ENCODE results near the gene COL4A6.

Gene COL4A6

DNA sequence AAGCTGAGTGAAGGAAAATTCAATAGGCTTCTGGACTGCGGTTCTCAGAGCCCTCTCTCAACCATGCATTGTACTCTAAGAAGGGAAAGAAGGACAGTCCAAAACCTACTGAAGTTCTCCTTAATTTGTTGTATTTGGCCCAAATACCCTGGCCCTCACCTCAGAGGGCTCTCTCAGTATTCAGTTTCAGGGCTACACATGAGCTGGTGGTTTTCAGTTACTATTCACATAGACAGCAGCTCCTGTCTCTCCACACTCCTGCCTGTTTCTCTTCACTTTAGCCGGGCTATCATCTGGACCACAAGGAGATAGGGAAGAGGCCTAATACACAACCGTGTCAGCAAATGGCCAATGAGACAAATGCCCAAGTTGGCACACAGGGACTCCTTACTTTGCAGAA is 280.6 kb downstream of the COL4A6 start:
- no peak overlapping the region for H3K27ac Mint-ChIP-seq
- H3K4me1 Mint-ChIP-seq: no peaks in the 10 kb centered on the region
- H3K27me3 Mint-ChIP-seq: no peaks in the 10 kb centered on the region
- no peak overlapping the region for H3K4me3 Mint-ChIP-seq
- no peak for ATAC-seq
- H3K9me3 Mint-ChIP-seq: no peaks in the 10 kb centered on the region
- peaks cover 20% of the 10 kb centered on the region for H3K36me3 Mint-ChIP-seq

DNA sequence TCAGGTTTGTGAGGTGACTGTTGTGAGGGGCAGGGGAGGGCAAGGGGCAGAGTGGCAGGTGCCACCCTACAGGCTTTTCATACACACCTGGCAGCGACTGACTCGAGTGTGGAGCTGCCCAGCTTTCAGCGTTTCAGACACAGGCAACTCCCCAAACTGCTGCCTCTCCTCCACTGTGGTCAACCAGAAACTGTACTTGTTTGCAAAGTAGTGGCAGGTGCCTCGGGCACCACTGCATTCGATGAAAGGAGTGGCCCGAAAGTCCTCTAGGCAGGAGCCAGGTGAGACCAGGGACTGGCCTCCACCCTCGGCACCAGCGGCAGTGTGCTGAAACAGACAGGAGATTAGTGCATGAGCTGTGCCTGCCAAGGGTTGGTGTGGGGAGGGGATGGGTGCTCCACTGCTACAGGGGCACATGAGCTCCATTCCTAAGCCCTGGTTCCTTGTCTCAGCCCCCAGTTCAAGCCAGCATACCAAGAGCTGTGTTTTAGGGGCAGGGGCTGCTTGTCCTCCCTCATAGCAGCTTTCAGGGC is 281.2 kb downstream of the COL4A6 start:
- H3K4me3 Mint-ChIP-seq: no peak overlapping the region
- ATAC-seq: no peak
- H3K9me3 Mint-ChIP-seq: no peaks in the 10 kb centered on the region
- H3K27me3 Mint-ChIP-seq: no peaks in the 10 kb centered on the region
- no peaks in the 10 kb centered on the region for H3K4me1 Mint-ChIP-seq
- no peak overlapping the region for H3K27ac Mint-ChIP-seq
- peaks cover 20% of the 10 kb centered on the region for H3K36me3 Mint-ChIP-seq

DNA sequence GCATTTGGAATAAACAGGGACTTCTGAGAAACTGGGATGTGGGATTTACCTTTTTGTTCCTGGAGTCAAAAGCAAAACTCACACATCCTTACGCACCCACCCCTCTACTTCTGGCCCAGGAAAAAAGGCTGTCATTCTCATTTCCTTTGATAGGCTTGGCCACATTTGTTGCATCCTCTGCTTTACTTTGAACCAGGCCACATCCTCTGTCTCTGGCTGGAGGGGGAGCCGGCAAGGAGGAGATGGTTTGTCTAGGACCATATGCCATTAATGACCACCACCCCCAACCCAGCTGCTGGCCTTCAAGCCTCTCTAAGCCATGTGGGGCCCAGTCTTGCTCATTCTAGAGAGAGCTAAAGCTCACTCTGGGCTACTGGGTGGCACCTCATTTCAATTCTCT is 282.1 kb downstream of the COL4A6 start:
- Mint-ChIP-seq H3K27ac (no peak overlapping the region), H3K27me3 (no peaks in the 10 kb centered on the region), H3K9me3 (no peaks in the 10 kb centered on the region), H3K4me1 (no peaks in the 10 kb centered on the region), H3K4me3 (no peak overlapping the region), H3K36me3 (peaks cover 26% of the 10 kb centered on the region)
- ATAC-seq: no peak

DNA sequence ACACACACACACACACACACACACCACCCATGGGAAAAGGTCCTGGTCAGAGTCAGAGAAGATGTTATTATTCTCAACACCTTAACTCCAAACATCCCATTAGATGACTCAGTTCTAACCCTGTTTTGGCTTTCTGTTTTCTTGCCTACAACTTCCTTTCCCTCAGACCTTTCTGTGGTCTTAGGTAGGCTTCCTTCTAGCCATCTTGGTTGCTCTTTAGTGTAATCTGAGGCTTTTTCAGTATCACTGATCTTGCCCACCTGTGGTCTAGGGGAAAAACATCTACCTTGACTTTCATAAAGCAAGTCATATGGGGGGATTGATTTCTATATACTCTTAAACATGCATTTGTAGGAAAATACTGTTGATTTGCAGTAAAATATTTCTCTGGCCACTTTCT is 289.7 kb downstream of the COL4A6 start:
- H3K27ac Mint-ChIP-seq: no peak overlapping the region
- ATAC-seq: no peak
- no peaks in the 10 kb centered on the region for H3K27me3 Mint-ChIP-seq
- H3K4me3 Mint-ChIP-seq: no peak overlapping the region
- no peaks in the 10 kb centered on the region for H3K9me3 Mint-ChIP-seq
- H3K4me1 Mint-ChIP-seq: no peaks in the 10 kb centered on the region
- peaks cover 38% of the 10 kb centered on the region for H3K36me3 Mint-ChIP-seq

DNA sequence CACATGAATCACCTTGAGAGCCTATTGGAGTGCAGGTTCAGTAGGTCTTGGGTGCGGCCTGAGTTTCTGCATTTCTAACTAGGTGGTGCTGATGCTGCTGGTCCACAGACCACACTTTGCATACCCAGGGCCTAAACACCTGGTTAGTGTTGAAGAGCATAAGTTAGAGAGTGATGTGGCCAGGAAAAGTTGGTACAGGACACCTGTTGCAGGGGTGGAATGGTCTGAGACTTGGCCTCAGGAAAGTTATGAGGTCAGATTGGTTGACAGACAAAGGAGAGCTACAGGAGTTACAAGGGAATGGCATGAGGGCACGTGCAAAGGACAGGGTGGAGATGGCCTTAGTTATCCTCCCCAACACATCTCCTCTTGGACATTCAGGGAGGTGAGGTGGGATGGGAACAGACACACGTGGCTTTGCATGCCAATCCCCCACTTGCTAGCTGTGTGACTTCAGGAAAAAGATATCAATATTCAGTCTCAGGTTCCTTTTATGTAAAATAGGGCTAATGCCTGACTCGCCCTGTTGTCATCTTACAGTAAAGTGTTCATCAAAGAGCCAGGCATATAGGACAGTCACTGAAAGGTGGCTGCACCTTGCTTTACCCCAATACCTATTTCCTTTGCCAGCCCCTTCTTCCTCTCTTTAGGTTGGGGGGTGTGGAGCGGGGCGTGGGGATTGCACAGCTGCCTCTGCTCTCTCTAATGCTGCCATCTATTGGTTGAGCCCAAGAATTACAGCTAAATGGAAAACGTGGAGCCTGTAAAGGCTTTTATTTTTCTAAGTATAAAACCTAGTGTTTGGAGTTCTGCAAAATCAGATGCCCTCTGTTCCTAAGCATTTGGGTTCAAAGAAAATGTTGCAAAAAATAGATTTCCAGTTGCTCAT is 299.2 kb downstream of the COL4A6 start:
- Mint-ChIP-seq H3K27ac (no peak overlapping the region), H3K4me1 (no peaks in the 10 kb centered on the region), H3K36me3 (peaks cover 51% of the 10 kb centered on the region), H3K9me3 (no peaks in the 10 kb centered on the region), H3K4me3 (no peak overlapping the region), H3K27me3 (no peaks in the 10 kb centered on the region)
- ATAC-seq: no peak

DNA sequence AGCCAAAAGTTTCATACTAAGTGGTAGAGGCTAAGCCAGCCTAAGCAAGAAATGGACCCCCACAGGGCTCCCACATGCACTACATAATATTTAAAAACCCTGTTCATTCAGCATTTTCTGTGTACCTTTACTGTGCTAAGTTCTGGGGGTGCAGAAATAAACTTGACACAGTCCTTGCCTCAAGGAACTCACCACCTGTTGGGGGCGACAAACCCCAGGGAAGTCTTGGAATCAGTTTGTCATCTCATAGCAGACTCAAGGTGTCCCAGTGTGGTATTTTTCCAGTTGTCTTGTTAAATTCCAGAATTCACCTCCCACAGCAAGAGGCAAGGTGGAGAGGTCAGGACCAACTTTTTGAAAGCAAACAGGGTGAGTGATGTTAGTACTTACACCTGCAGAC is 303.5 kb downstream of the COL4A6 start:
- Mint-ChIP-seq H3K27ac (no peak overlapping the region), H3K27me3 (no peaks in the 10 kb centered on the region), H3K4me1 (no peaks in the 10 kb centered on the region), H3K4me3 (no peak overlapping the region), H3K9me3 (no peaks in the 10 kb centered on the region), H3K36me3 (peaks cover 68% of the 10 kb centered on the region)
- ATAC-seq: no peak

DNA sequence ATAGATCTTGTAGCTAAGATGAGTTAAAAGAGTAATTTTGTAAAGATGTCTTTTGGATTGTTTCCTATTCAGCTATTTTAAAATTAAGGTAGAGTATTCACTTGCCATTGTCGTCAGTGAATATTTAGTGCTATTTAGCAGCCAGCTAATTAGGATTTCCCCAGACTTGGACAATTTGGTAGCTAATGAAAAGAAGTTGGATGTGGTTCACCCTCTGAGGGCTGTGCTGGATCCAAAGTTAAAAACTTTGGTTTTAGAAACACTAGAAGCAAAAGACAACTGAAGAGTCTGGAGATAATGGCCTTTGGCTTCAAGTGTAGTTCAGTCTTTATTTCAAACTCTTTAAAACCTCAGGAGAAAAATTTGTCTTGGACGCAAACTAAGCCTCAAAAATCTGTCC is 305.3 kb downstream of the COL4A6 start:
- H3K4me1 Mint-ChIP-seq: no peaks in the 10 kb centered on the region
- no peak overlapping the region for H3K4me3 Mint-ChIP-seq
- no peak for ATAC-seq
- H3K36me3 Mint-ChIP-seq: peaks cover 54% of the 10 kb centered on the region
- H3K9me3 Mint-ChIP-seq: no peaks in the 10 kb centered on the region
- no peak overlapping the region for H3K27ac Mint-ChIP-seq
- H3K27me3 Mint-ChIP-seq: no peaks in the 10 kb centered on the region

DNA sequence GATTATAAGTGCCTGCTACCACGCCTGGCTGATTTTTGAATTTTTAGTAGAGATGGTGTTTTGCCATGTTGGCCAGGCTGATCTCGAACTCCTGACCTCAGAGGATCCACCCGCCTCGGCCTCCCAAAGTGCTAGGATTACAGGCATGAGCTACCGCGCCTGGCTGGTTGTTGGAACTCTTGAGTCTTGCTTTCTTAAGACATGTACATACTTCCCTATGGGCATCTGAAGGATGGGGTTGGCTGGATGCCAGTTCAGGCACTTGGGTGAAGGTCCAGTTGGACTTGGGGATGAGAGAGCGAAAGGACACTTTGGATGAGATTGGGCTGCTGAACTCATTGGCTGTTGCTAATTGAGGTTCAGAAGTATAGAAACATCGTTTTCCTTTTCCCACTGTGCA is 306.2 kb downstream of the COL4A6 start:
- ATAC-seq: no peak
- Mint-ChIP-seq H3K27me3 (no peaks in the 10 kb centered on the region), H3K4me3 (no peak overlapping the region), H3K9me3 (no peaks in the 10 kb centered on the region), H3K4me1 (no peaks in the 10 kb centered on the region), H3K36me3 (peaks cover 46% of the 10 kb centered on the region), H3K27ac (no peak overlapping the region)

DNA sequence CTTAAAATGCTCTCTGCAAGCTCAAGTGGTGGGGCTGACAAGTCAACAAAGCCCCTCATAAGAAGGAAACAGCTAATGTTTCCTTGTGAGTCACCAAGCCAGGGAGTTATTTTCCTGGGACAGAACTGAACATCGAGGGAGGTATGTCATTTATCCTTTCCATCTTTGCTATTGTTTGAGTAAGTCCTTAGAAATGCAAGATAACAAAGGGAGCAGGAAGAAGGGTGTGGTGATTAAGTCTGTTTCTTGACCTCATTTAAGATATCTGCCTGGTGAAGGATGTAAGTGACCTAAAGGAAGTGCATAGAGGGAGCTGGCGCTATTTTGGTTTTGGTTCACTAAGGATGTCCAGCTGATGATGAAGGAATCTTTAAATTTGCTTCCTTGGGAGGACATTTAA is 306.8 kb downstream of the COL4A6 start:
- no peak overlapping the region for H3K4me3 Mint-ChIP-seq
- H3K27ac Mint-ChIP-seq: no peak overlapping the region
- H3K4me1 Mint-ChIP-seq: no peaks in the 10 kb centered on the region
- peaks cover 42% of the 10 kb centered on the region for H3K36me3 Mint-ChIP-seq
- no peak for ATAC-seq
- no peaks in the 10 kb centered on the region for H3K9me3 Mint-ChIP-seq
- H3K27me3 Mint-ChIP-seq: no peaks in the 10 kb centered on the region

DNA sequence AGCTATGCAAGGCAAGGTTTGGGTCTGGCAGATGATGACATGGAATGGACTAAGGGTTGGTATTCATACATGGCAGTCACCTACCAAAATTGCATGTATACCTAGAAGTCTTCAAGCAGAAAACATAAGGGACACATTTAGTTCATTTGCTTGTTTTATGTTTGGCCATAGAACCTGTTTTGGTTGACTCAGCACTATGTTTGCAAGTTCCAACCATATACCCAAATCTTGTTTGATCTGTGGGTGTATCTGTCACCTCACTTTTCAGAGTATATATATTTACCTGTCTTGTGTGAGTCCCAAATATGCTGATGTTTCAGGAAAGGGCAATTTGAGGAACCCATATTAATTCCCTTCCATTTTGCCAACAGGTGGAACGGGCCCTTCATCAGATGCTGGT is 307.3 kb downstream of the COL4A6 start:
- no peak overlapping the region for H3K4me3 Mint-ChIP-seq
- H3K36me3 Mint-ChIP-seq: peaks cover 42% of the 10 kb centered on the region
- H3K27me3 Mint-ChIP-seq: no peaks in the 10 kb centered on the region
- H3K4me1 Mint-ChIP-seq: no peaks in the 10 kb centered on the region
- H3K27ac Mint-ChIP-seq: no peak overlapping the region
- no peak for ATAC-seq
- no peaks in the 10 kb centered on the region for H3K9me3 Mint-ChIP-seq

DNA sequence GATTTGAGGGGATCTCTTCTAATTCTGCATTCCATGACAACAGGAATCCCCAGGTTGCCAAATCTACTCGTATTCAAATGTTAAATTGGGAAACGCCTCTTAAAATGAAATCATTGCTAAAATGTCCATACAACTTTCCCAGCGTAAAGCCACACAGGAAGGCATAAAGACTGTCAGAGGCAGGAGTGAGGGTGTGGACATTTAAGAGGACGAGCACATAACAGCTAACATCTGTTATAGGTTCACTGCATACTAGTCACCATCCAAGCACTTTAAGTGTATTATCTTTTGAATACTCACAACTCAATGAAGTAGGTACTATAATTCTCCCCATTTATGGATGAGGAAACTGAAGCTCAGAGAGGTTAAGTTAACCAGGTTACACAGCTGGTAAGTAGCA is 311.1 kb downstream of the COL4A6 start:
- Mint-ChIP-seq H3K27me3 (no peaks in the 10 kb centered on the region), H3K27ac (no peak overlapping the region), H3K4me1 (no peaks in the 10 kb centered on the region), H3K4me3 (no peak overlapping the region), H3K9me3 (no peaks in the 10 kb centered on the region), H3K36me3 (peaks cover 21% of the 10 kb centered on the region)
- no peak for ATAC-seq

DNA sequence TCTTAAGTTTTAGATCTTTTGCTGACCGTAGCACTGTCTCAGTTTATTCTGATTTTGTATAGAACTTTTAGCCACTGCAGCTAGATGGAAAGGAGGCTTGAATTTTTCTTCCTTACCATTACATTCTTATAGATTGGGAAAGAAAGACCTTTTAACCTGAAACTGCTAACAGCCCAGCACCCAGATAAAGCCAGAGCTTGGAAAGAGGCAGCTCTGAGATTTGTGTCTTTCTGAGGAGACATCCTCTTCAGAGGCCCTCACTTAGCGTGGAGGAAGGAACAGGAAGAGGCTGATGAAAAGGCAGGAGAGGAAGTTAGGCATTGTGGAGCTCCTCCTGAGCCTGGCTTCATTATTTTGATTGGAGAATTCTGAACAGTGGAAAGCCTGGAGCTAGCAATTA is 311.6 kb downstream of the COL4A6 start:
- peaks cover 16% of the 10 kb centered on the region for H3K36me3 Mint-ChIP-seq
- ATAC-seq: no peak
- no peaks in the 10 kb centered on the region for H3K9me3 Mint-ChIP-seq
- H3K4me1 Mint-ChIP-seq: no peaks in the 10 kb centered on the region
- no peaks in the 10 kb centered on the region for H3K27me3 Mint-ChIP-seq
- no peak overlapping the region for H3K27ac Mint-ChIP-seq
- H3K4me3 Mint-ChIP-seq: no peak overlapping the region

DNA sequence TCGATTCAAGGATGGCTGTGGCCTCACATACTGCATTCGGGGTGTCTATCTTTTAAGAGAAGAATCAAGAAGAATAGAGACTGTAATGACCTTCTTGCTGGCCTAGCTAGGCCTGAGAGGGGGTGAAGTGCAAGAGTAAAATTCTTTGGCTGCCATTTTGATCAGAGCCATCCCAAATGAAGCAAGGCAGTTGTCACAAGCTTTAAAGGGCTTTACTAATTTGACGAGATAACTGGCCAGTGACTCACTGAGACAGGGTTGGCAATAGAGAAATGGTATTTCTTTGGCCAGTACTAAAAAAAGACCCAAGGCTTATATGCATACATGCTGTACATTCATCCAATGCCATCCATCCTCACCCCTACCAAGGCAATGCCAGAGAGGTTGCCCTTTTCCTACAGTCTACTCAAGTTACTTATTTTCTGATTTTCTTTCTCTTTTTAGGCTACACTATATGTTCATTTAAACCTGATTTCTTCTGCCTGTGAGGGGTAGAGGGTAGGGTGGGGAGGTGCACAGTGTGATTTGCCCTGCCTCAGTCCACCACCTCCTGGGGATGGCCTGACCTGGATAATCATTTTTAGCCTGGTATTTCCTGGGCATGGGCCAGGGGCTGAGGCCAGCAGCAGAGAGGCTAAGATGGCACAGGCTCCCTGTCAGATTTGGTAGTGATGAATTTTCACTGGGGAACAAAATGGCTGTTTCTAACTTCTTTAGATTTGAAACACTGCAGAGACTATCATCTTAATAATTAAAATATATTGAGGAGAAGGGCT is 314.4 kb downstream of the COL4A6 start:
- Mint-ChIP-seq H3K27ac (no peak overlapping the region), H3K4me3 (no peak overlapping the region), H3K36me3 (peaks cover under 1% of the 10 kb centered on the region), H3K27me3 (no peaks in the 10 kb centered on the region), H3K9me3 (no peaks in the 10 kb centered on the region), H3K4me1 (no peaks in the 10 kb centered on the region)
- ATAC-seq: no peak

DNA sequence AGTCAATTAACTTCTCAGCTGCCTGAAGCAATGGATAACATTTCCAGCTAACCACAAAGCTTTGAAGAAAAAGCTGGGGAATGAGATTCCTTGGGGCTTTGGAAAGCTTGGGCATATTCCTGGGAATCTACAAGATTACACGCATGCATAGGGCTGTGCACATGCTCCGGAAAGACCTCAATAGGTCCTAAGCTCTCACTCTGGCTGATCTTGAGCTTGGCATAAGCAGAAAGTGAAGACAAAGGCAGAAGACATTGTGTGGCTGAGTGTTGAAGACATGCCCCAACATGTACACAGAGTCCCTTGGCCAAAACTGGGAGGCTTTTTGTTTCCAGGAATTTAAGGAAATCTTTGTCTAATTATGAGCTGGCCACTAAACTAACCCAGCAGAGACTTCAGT is 315.5 kb downstream of the COL4A6 start:
- H3K4me3 Mint-ChIP-seq: no peak overlapping the region

DNA sequence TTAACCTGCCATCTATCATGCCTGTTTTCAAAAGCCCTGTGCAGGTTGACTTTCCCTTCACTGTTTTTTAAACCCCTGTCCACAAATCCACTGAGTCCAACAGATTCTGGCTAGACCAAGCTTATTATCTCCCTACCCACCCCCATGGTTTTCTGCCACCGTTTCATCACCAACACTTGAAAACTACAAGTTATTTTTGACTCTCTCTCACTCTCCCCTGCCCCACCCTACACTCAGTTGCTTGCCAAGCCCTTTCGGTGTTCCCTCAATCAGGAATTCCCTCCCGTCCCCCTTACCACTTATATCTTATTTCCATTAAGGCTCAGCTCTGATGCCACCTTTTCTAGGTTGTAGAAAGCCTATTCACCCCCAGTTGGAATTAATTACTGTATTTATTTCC is 316.9 kb downstream of the COL4A6 start:
- H3K9me3 Mint-ChIP-seq: no peaks in the 10 kb centered on the region
- no peaks in the 10 kb centered on the region for H3K27me3 Mint-ChIP-seq
- no peak overlapping the region for H3K27ac Mint-ChIP-seq
- no peak overlapping the region for H3K4me3 Mint-ChIP-seq
- H3K4me1 Mint-ChIP-seq: no peaks in the 10 kb centered on the region
- ATAC-seq: no peak
- H3K36me3 Mint-ChIP-seq: peaks cover 16% of the 10 kb centered on the region

More for the DNA sequence above, 315.5 kb downstream of the COL4A6 start:
- H3K9me3 Mint-ChIP-seq: no peaks in the 10 kb centered on the region
- H3K27ac Mint-ChIP-seq: no peak overlapping the region
- H3K36me3 Mint-ChIP-seq: peaks cover 6% of the 10 kb centered on the region
- no peaks in the 10 kb centered on the region for H3K27me3 Mint-ChIP-seq
- no peaks in the 10 kb centered on the region for H3K4me1 Mint-ChIP-seq
- ATAC-seq: no peak

DNA sequence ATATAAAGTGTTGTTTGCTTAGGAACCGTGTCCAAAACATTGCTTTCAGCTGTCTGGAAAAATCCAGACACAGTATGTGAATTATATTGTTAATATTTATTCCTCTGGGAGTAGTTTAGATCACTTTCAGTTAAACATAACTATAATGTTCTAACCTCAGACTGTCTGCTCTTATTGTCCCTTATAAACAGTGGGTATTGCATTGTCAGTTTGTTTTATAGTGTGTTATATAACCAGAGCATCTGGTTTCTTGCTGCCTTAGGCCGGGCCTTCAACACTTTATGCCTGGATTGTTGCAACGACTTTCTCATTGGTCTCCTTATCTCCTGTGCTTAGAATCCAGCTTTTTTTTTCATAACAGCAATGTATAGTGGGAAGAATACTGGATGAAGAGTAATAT is 320.2 kb downstream of the COL4A6 start:
- Mint-ChIP-seq H3K36me3 (peaks cover 23% of the 10 kb centered on the region), H3K27ac (no peak overlapping the region), H3K9me3 (peaks cover 4% of the 10 kb centered on the region), H3K4me3 (no peak overlapping the region), H3K27me3 (no peaks in the 10 kb centered on the region), H3K4me1 (no peaks in the 10 kb centered on the region)
- no peak for ATAC-seq
